Liver (tissue), 3 donors: ENCODE results near the gene IPO5.

ENCODE experiments used
- GABPA ChIP-seq, 2 donors: IDR thresholded peaks in 1 of 2; conservative IDR thresholded peaks in 1 of 2; 2 replicates each; pipeline ENCODE4 v1.6.1; 2016; ENCODE audit warnings: antibody characterized with exemption in 2 of 2, mild to moderate bottlenecking in 1 of 2, moderate library complexity in 1 of 2
- TF ChIP-seq, protein P1 (sequence below): fragments of 150-350 bp; IDR thresholded peaks from 2 replicates; pipeline ENCODE4 v1.5.1; 2017; ENCODE audit warnings: improper control_type of control experiment, low read depth, low read length; ENCODE audit not compliant: missing input control
- donor health status: healthy.
- donor health status: healthy.

GRCh38 chr13:98014766-98015165 is 61.3 kb downstream of the IPO5 start:
- no peak for TF ChIP-seq GABPA (IDR thresholded peaks at IDR 0.05 in 1 of 2, conservative IDR thresholded peaks at IDR 0.05 in 1 of 2)
- TF ChIP-seq, protein P1, sequence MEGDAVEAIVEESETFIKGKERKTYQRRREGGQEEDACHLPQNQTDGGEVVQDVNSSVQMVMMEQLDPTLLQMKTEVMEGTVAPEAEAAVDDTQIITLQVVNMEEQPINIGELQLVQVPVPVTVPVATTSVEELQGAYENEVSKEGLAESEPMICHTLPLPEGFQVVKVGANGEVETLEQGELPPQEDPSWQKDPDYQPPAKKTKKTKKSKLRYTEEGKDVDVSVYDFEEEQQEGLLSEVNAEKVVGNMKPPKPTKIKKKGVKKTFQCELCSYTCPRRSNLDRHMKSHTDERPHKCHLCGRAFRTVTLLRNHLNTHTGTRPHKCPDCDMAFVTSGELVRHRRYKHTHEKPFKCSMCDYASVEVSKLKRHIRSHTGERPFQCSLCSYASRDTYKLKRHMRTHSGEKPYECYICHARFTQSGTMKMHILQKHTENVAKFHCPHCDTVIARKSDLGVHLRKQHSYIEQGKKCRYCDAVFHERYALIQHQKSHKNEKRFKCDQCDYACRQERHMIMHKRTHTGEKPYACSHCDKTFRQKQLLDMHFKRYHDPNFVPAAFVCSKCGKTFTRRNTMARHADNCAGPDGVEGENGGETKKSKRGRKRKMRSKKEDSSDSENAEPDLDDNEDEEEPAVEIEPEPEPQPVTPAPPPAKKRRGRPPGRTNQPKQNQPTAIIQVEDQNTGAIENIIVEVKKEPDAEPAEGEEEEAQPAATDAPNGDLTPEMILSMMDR: no peak
